Activated CD4-positive, alpha-beta memory T cell treated with anti-CD3 and anti-CD28 coated beads, Interleukin-2, amount 10 ng/mL, durations not matched to agents 7 days and 5 days (primary cell): Measurements from ENCODE around the gene RPS27L. TPM values are rescaled to one million over a fixed set of nuclear protein-coding genes. Genes with fewer than 3 reads are reported as not detected.

Experiments used
- CTCF ChIA-PET: fragments of 350-600 bp; sonication (Branson Sonifier 250); formaldehyde crosslinking; loops from one replicate; lab custom pipeline; 2021; ENCODE audit warnings: antibody characterized with exemption, inconsistent platforms; lab: Charles Lee
- POLR2A ChIA-PET: fragments of 350-600 bp; sonication (Branson Sonifier 250); formaldehyde crosslinking; loops from one replicate; lab custom pipeline; 2021; ENCODE audit warnings: antibody characterized with exemption; lab: Charles Lee
- DNase-seq: peaks from one replicate; pipeline ENCODE4 v3.0.0-alpha.2; 2020
- H3K27ac Mint-ChIP-seq: one replicate; pipeline ENCODE4 v1.8.0; 2021; ENCODE audit warnings: mild to moderate bottlenecking, mixed read lengths
- H3K27me3 Mint-ChIP-seq: one replicate; pipeline ENCODE4 v1.8.0; 2021; ENCODE audit warnings: mixed read lengths
- H3K36me3 Mint-ChIP-seq: one replicate; pipeline ENCODE4 v1.8.0; 2021; ENCODE audit warnings: low read depth, mixed read lengths
- H3K4me1 Mint-ChIP-seq: one replicate; pipeline ENCODE4 v1.8.0; 2021; ENCODE audit warnings: mixed read lengths
- H3K4me3 Mint-ChIP-seq: one replicate; pipeline ENCODE4 v1.8.0; 2021; ENCODE audit warnings: mild to moderate bottlenecking, mixed read lengths
- H3K9me3 Mint-ChIP-seq: one replicate; pipeline ENCODE4 v1.8.0; 2021; ENCODE audit warnings: mixed read lengths
- total RNA-seq, 2 experiments: library from RNA; stranded (reverse); gene quantifications; one replicate each; pipeline ENCODE4 v1.2.3, GENCODE V29; 2021

RPS27L gene
- total RNA-seq, 2 experiments from 2014 or later, result 171 to 173 TPM

- Mint-ChIP-seq H3K4me3 (no peak overlapping the region), H3K4me1 (peaks cover 13% of the 10 kb centered on the region), H3K36me3 (peaks cover 3% of the 10 kb centered on the region), H3K9me3 (no peaks in the 10 kb centered on the region), H3K27ac (no peak overlapping the region), H3K27me3 (peaks cover 15% of the 10 kb centered on the region)
- POLR2A ChIA-PET, result interaction anchor here (0.7 kb wide), 1 partner anchor 27 kb away, joined by 3 read pairs; no protein-coding TSS in a partner anchor
- DNase-seq, result no peak
- CTCF ChIA-PET, result interaction anchor here (1.2 kb wide), 1 partner anchor 19 kb away, joined by 6 read pairs; no protein-coding TSS in a partner anchor
Observed at GRCh38 chr15:63185206-63185605, 27.9 kb upstream of the RPS27L start.

GRCh38 chr15:63181648-63182047 lies 24.4 kb upstream of the RPS27L start:
- H3K4me3 Mint-ChIP-seq, result no peak overlapping the region
- no peak for DNase-seq
- peaks cover 15% of the 10 kb centered on the region for H3K27me3 Mint-ChIP-seq
- no peaks in the 10 kb centered on the region for H3K36me3 Mint-ChIP-seq
- peaks cover 4% of the 10 kb centered on the region for H3K4me1 Mint-ChIP-seq
- CTCF ChIA-PET, result no interaction called here
- H3K9me3 Mint-ChIP-seq, result no peaks in the 10 kb centered on the region
- POLR2A ChIA-PET, result no interaction called here
- no peak overlapping the region for H3K27ac Mint-ChIP-seq

GRCh38 chr15:63180746-63181145 lies 23.5 kb upstream of the RPS27L start:
- no peak overlapping the region for H3K27ac Mint-ChIP-seq
- H3K36me3 Mint-ChIP-seq, result no peaks in the 10 kb centered on the region
- peaks cover 4% of the 10 kb centered on the region for H3K4me1 Mint-ChIP-seq
- ChIA-PET POLR2A (interaction anchor here (1.2 kb wide), 1 partner anchor 23 kb away, joined by 3 read pairs; the partner anchor contains the start of gene RPS27L), CTCF (no interaction called here)
- no peak for DNase-seq
- H3K27me3 Mint-ChIP-seq, result peaks cover 8% of the 10 kb centered on the region
- no peak overlapping the region for H3K4me3 Mint-ChIP-seq
- no peaks in the 10 kb centered on the region for H3K9me3 Mint-ChIP-seq

- POLR2A ChIA-PET, result interaction anchor here (1.0 to 1.2 kb wide), 2 partner anchors 14 to 20 kb away, joined by 3 to 5 read pairs; partner anchors contain the start of gene RPS27L
- DNase-seq, result no peak
- H3K4me1 Mint-ChIP-seq, result peaks cover 4% of the 10 kb centered on the region
- H3K4me3 Mint-ChIP-seq, result no peak overlapping the region
- no peak overlapping the region for H3K27ac Mint-ChIP-seq
- H3K9me3 Mint-ChIP-seq, result no peaks in the 10 kb centered on the region
- CTCF ChIA-PET, result interaction anchor here (1.1 kb wide), 1 partner anchor 12 kb away, joined by 3 read pairs; no protein-coding TSS in a partner anchor
- H3K36me3 Mint-ChIP-seq, result no peaks in the 10 kb centered on the region
- H3K27me3 Mint-ChIP-seq, result peaks cover 4% of the 10 kb centered on the region
Observed at GRCh38 chr15:63178034-63178433, 20.8 kb upstream of the RPS27L start.

- no peak overlapping the region for H3K27ac Mint-ChIP-seq
- H3K4me1 Mint-ChIP-seq, result peaks cover 4% of the 10 kb centered on the region
- H3K4me3 Mint-ChIP-seq, result no peak overlapping the region
- CTCF ChIA-PET, result no interaction called here
- DNase-seq, result no peak
- POLR2A ChIA-PET, result no interaction called here
- no peaks in the 10 kb centered on the region for H3K9me3 Mint-ChIP-seq
- no peaks in the 10 kb centered on the region for H3K36me3 Mint-ChIP-seq
- no peaks in the 10 kb centered on the region for H3K27me3 Mint-ChIP-seq
Observed at GRCh38 chr15:63176302-63176701, 19.0 kb upstream of the RPS27L start.

- Mint-ChIP-seq H3K4me1 (peaks cover 4% of the 10 kb centered on the region), H3K36me3 (no peaks in the 10 kb centered on the region)
- CTCF ChIA-PET, result no interaction called here
Observed at GRCh38 chr15:63172851-63173451, 15.7 kb upstream of the RPS27L start.

GRCh38 chr15:63172376-63172775 lies 15.1 kb upstream of the RPS27L start:
- POLR2A ChIA-PET, result no interaction called here
- no peaks in the 10 kb centered on the region for H3K27me3 Mint-ChIP-seq

More at GRCh38 chr15:63172851-63173451, 15.7 kb upstream of the RPS27L start:
- Mint-ChIP-seq H3K9me3 (no peaks in the 10 kb centered on the region), H3K4me3 (no peak overlapping the region), H3K27ac (no peak overlapping the region), H3K27me3 (no peaks in the 10 kb centered on the region)
- DNase-seq, result no peak
- POLR2A ChIA-PET, result no interaction called here

GRCh38 chr15:63169788-63170187 lies 12.5 kb upstream of the RPS27L start:
- no peak for DNase-seq

More at GRCh38 chr15:63172376-63172775, 15.1 kb upstream of the RPS27L start:
- CTCF ChIA-PET, result no interaction called here
- Mint-ChIP-seq H3K36me3 (no peaks in the 10 kb centered on the region), H3K27ac (no peak overlapping the region), H3K4me1 (peaks cover 4% of the 10 kb centered on the region), H3K9me3 (no peaks in the 10 kb centered on the region), H3K4me3 (no peak overlapping the region)
- DNase-seq, result no peak

GRCh38 chr15:63166219-63166618 lies 8.9 kb upstream of the RPS27L start:
- H3K27me3 Mint-ChIP-seq, result peaks cover 3% of the 10 kb centered on the region
- ChIA-PET CTCF (interaction anchor here (0.9 to 1.7 kb wide), 12 partner anchors 9 to 236 kb away, joined by 3 to 6 read pairs (median 4); no protein-coding TSS in a partner anchor), POLR2A (interaction anchor here (0.8 to 2.2 kb wide), 6 partner anchors 9 to 238 kb away, joined by 3 to 10 read pairs (median 4); partner anchors contain the start of gene RPS27L)
- H3K9me3 Mint-ChIP-seq, result no peaks in the 10 kb centered on the region
- DNase-seq, result no peak
- no peaks in the 10 kb centered on the region for H3K36me3 Mint-ChIP-seq
- no peak overlapping the region for H3K4me3 Mint-ChIP-seq
- H3K4me1 Mint-ChIP-seq, result no peaks in the 10 kb centered on the region
- no peak overlapping the region for H3K27ac Mint-ChIP-seq

More at GRCh38 chr15:63169788-63170187, 12.5 kb upstream of the RPS27L start:
- H3K4me1 Mint-ChIP-seq, result no peaks in the 10 kb centered on the region
- H3K27ac Mint-ChIP-seq, result no peak overlapping the region
- POLR2A ChIA-PET, result no interaction called here
- no peaks in the 10 kb centered on the region for H3K27me3 Mint-ChIP-seq
- no peaks in the 10 kb centered on the region for H3K36me3 Mint-ChIP-seq
- H3K9me3 Mint-ChIP-seq, result no peaks in the 10 kb centered on the region
- no peak overlapping the region for H3K4me3 Mint-ChIP-seq
- CTCF ChIA-PET, result no interaction called here

- H3K36me3 Mint-ChIP-seq, result no peaks in the 10 kb centered on the region
- CTCF ChIA-PET, result interaction anchor here (1.4 to 1.7 kb wide), 4 partner anchors 20 to 123 kb away, joined by 4 to 6 read pairs (median 6); no protein-coding TSS in a partner anchor
- no peaks in the 10 kb centered on the region for H3K9me3 Mint-ChIP-seq
- peaks cover 3% of the 10 kb centered on the region for H3K27me3 Mint-ChIP-seq
- no peak overlapping the region for H3K27ac Mint-ChIP-seq
- POLR2A ChIA-PET, result interaction anchor here (0.9 to 2.2 kb wide), 4 partner anchors 8 to 99 kb away, joined by 3 to 10 read pairs (median 6); partner anchors contain the start of gene RPS27L
- no peak for DNase-seq
- H3K4me1 Mint-ChIP-seq, result no peaks in the 10 kb centered on the region
- H3K4me3 Mint-ChIP-seq, result no peak overlapping the region
Observed at GRCh38 chr15:63165166-63165859, 8.0 kb upstream of the RPS27L start.

- no peak overlapping the region for H3K4me3 Mint-ChIP-seq
- ChIA-PET CTCF (no interaction called here), POLR2A (no interaction called here)
- H3K4me1 Mint-ChIP-seq, result peaks cover 1% of the 10 kb centered on the region
- no peaks in the 10 kb centered on the region for H3K36me3 Mint-ChIP-seq
- H3K27me3 Mint-ChIP-seq, result peaks cover 3% of the 10 kb centered on the region
- DNase-seq, result no peak
- H3K27ac Mint-ChIP-seq, result no peak overlapping the region
- no peaks in the 10 kb centered on the region for H3K9me3 Mint-ChIP-seq
Observed at GRCh38 chr15:63163217-63163616, 5.9 kb upstream of the RPS27L start.

- Mint-ChIP-seq H3K36me3 (peaks cover 14% of the 10 kb centered on the region), H3K9me3 (no peaks in the 10 kb centered on the region), H3K27me3 (peaks cover 3% of the 10 kb centered on the region), H3K27ac (no peak overlapping the region), H3K4me1 (peaks cover 9% of the 10 kb centered on the region), H3K4me3 (no peak overlapping the region)
- no peak for DNase-seq
- POLR2A ChIA-PET, result no interaction called here
- CTCF ChIA-PET, result no interaction called here
Observed at GRCh38 chr15:63160638-63161037, 3.4 kb upstream of the RPS27L start.
